ENCODE results near the gene NRP1.

GRCh38 chr10:33382921-33383713 lies 48.6 kb upstream of the NRP1 start:
- TF ChIP-seq CTCF (IDR thresholded peaks at IDR 0.05 in 8 of 11, conservative IDR thresholded peaks at IDR 0.05 in 3 of 11) (no peak), POLR2A (IDR thresholded peaks at IDR 0.05) (no peak), POLR2AphosphoS5 (IDR thresholded peaks at IDR 0.05) (no peak)

Data from spleen (tissue), 7 donors.